ENCODE measurements around the gene TM4SF4.

The TM4SF4 gene

DNA sequence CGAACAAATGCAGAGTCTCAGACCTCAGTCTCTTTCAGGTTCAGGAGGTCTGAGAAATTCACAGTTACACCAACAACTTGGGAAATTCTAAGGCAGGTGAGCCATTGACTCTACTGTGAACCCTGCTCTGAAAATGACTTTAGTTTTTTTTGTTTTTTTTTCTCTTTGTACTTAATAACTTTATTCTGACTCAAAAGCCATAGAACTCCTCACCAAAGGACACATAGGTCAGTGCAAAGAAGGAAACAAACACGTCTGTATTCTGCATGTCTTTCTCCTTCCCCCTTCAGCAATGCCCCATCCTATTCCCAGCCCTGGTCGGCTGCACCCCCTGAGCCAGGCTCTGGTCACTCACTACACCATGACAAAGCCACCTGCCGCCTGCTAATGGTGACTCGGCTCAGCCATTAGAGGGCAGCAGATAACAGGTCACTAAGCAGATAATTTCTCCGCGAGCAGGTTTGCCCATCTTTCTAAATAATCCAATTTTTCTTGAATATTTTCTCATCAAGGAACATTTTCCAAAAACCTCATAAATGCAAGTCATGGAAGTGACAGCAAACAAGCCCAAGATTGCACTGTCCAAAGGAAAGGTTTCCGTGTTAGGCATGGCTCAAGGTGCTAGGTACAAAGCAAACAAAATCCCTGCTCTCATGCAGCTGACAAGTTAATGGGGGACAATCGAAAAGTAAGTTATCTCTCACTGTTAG is 37.7 kb downstream of the TM4SF4 start:
- DNase-seq (ENCODE audit: low read depth, low spot score): no peak

DNA sequence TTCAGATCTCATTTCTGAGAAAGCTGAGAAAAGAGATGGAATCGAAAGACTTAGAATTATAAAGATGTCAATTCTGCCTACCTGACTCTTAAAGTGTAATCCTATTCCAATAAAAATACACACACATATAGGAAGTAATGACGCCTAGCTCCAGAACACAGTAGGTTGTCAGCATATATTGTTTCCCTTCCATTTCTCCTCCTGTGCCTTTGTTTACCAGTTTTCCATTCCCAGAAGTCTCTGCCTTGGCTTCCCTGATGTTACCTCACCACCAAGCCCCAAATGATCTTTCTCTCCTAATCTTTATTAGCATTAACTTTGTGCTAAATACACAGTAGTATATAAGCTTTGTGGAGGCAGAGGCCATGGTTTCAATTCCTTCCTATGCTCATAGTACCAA is 40.0 kb downstream of the TM4SF4 start:
- DNase-seq (ENCODE audit: low read depth, low spot score): no peak

DNA sequence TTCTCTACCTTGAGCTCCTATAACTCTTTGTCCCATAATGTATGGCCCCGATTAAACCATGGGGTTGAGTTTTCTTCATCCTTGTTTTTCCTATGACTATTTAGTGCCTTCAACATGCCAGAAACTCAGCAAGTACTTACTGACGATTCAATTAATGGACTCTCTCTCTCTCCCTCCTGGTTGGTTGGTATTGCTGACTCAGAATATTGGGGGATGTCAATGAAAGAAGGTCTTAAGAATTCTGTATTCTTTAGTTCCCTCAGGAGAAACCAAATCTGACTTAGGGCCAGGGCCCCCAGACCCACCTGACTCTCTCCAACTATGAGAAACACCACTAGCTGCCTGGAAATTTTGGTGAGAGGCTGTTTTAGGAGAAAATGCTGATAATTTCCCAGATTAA is 40.8 kb downstream of the TM4SF4 start:
- DNase-seq (ENCODE audit: low read depth, low spot score): no peak

DNA sequence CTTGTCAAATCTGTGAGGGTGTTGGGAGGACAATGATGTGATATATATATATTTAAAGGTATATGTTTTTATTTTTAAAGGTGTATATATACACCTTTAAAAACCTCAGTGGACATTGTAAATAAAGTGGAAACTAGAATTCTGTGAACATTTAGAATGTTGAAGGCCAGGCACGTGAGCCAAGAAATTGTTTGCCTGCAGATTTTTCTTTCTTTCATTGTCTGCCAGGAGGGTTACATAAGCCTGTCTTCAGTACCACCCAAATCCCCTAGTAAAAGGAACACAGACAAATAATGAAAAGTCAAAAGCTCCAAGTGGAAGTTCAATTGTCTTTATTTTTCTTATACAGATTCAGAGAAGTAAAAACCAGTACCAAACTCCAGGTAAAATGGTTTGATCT is 42.4 kb downstream of the TM4SF4 start:
- DNase-seq (ENCODE audit: low read depth, low spot score): no peak

DNA sequence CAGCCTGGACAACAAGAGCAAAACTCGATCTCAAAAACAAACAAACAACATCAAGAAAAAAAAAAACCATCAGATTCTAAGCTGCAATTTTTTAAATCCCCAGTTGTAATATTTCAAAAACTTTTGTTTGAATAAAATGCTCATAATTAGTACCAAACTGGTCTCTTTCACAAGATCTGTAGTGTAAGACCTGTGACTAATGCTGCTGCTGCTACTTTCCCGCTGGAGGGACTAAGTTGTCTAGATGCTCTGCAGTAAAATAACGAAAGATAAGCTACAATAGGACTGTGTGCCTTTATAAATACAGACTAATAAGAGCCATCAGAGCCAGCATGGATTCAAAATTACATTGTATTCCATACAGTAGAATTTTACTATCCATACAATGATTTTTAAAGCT is 45.4 kb downstream of the TM4SF4 start:
- DNase-seq (ENCODE audit: low read depth, low spot score): no peak

DNA sequence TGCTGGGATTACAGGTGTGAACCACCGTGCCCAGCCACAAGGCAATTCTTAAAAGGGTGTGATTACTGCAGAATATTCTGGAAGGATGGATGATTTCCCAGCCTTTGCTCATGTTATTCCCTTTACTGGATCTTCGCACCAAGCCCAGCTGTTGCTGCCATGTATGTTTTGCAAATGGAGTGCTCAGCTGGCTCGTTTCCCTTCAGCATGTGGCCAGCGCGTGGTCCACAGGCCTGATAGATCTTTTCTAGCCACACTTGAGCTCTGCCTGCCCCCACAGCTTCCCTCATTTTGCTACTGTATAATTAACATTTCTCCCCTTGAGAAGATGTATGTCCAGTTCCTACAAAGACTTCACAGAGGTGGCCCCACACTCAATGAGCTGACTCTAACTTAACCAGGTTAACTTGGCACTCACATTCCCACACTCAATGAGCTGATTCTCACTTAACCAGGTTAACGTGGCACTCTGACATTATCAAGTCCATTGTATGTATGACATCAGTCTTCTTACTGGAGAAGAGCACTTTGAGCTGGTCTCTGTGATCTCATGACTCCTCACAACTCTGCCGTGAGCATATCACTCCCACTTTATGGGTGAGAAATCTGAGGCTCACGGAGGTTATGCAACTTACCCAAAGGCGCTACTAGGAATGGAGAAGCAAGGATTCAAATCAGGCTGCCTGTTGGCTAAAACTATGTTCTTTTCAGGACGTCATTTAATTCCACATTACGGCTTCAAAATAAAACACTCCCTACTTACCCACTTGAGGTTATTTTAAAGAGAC is 49.2 kb downstream of the TM4SF4 start:
- DNase-seq (ENCODE audit: low read depth, low spot score): no peak

DNA sequence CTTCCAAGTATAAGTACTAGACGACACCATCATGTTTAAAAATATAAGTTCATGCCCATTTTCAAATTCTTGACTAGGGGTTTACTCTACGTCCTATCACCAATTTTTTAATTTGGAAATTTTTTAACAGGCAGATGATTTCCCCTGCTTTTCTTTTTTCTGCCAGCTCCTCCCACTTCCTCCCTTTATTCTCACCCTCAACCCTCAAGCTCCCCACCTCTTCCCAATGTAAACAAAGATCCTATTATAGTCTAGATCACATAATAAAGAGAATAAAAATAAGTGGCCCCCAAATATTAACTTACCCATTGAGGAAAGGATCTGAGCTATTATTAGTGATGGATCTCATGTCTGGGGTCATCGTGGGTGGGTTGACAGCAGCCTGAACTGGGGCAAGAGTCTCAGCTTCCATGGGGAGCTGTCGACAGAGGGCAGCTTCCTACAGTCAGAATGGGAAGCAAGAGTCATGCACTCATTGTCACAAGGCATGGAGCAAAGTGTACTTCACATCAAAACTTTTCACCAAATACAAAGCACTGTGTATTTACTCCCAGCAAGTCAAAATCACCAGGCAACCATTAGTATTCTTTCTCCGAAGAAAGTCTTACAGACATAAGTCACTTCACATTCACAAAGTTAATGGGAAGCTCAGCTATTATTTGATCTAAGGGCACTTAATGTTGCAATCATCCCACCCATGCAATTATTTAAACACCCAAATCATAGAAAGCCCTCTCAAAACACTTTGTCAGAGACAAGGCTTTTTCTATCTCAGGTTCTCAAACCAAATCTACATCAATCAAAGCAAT is 53.2 kb downstream of the TM4SF4 start:
- no peak for DNase-seq (ENCODE audit: low read depth, low spot score)

DNA sequence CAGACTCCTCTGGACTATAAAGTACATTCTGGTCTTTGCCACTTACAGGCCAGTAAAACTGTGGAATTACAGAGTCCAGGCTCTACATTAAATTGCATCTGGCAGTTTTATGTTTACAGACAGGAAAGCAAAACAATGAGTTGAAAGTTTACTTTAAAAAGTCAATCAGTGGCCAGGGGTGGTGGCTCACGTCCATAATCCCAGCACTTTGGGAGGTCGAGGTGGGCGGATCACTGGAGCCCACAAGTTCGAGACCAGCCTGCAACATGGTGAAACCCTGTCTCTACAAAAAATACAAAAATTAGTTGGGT is 53.8 kb downstream of the TM4SF4 start:
- no peak for DNase-seq (ENCODE audit: low read depth, low spot score)

DNA sequence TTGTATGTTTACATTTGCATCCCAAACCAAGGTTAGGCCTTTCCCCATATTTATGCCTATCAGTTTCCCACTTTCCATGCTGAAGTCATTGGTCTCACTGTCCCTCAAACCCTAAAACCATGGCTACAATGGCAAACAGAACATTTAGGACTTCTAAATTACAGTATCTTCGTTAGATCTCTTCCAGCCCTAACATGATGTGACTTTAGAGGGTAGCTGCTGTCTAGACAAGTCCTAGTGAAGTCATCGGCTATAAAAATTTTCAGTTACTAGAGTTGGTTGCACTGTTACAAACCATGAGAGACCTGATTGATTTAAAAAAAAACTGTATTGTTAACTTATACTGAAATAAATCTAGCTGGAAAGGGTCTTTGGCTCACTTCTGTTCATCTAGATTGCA is 54.6 kb downstream of the TM4SF4 start:
- DNase-seq (ENCODE audit: low read depth, low spot score): no peak

DNA sequence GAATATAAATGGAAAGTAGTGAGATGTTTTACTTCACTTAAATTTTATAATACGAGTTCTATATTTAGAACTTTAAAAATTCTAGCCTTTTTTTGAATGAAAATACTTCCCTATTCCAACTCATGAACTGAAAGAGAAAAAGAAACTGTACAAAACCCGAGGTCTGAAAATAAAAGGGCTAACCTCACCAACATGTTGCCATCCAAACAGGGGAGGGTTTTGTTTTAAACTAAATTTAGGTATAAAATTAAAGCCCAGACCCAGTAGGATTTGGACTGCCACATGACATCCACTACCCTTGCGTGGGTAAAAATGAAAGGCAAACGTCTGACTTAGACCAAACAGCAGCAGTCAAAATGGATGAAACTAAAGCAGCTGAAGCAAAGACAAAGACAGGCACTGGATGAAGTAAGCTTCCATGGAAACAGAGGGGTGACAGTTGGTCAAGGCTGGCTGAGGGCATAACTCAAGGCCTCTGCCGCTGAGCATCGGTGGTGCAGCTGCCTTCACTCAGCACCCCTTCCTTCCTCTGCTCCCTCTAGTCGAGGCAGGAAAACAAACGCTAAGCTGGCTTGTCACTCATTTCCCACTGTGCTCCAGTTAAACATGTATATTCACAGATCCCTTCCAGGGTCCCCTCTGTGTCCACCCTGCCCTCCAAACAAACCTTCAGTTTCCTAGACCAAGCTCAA is 58.1 kb downstream of the TM4SF4 start:
- DNase-seq (ENCODE audit: low read depth, low spot score): no peak

DNA sequence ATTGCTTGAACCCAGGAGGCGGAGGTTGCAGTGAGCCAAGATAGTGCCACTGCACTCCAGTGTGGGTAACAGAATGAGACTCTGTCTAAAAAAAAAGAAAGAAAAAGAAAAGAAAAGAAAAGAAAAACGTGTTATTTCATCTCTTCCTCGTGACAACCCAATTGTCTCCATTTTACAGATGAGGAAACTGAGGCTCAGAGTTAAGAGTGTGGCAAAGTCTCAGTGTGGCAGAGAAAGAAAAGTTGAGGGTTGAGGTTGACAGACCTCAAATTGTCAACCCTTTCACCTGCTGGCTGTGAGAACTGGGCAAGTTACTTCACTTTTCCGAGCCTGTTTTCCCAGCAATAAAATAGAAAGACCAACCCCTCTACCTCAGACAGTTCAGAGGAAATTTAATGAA is 59.6 kb downstream of the TM4SF4 start:
- DNase-seq (ENCODE audit: low read depth, low spot score): no peak

DNA sequence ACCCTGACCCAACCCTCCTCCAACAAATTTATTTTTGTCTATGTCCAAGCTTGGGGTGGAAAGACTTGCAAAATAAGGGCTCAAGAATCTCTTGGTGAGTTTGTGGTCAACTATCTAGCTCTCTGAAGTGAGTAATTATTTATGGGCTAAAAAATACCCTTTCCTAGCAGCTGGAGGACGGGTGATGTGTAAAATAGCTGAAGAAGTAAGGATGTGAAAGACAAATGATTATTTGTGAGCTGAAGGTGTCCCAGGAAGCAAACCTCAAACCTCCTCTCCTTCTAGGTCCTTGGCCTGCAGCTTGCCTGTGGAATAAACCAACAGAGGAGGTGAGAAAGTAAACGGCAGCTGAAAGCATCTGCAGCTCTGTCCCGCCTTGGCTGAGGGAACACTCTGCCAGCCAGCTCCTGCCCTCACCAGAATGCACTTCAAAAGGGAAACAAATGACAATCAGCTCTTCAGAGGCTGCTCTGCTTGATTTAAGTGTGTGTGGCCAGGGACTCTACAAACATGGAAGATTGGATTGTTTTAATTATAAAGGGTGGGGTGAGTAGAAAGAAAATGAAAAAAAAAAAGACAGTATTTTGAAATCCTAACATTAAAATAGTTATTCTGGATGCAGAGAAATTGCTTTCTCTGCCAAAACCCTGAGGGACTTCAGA is 60.3 kb downstream of the TM4SF4 start:
- DNase-seq (ENCODE audit: low read depth, low spot score): no peak

DNA sequence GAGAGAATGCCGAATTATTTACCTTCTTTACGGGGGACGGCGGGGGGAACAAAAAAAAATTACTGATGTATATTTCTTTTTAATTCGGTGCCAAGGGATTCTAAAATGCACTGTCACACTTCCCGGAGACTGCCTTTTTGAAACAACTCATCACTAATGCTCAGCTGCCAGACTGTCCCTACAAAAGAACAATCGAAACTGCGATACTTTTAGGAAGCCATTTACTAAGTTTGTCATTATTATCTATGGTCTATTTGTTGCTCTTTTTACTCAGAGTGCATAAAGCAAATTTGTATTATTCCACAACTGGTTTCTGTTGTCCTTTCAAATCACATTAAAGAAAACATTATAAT is 60.8 kb downstream of the TM4SF4 start:
- DNase-seq (ENCODE audit: low read depth, low spot score): no peak

DNA sequence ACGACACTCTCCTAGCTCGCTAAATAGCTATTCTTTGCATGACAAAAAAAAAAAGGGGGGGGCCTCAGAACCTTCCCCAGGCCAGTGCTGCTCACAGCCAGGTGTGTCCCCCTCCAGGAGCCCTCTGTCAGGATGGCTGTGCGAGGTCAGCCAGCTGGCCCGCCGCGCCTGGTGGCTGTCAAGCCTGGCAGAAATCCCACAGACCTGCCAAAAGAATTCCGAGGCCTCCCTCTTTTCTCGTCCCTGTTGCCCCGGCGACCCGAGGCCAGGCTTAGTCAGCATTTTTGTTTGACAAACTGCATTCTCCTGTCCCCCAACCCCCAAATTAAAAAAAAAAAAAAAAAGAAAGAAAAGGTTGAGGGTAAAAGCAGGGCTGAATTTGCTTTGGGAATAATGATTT is 61.9 kb downstream of the TM4SF4 start:
- no peak for DNase-seq (ENCODE audit: low read depth, low spot score)

DNA sequence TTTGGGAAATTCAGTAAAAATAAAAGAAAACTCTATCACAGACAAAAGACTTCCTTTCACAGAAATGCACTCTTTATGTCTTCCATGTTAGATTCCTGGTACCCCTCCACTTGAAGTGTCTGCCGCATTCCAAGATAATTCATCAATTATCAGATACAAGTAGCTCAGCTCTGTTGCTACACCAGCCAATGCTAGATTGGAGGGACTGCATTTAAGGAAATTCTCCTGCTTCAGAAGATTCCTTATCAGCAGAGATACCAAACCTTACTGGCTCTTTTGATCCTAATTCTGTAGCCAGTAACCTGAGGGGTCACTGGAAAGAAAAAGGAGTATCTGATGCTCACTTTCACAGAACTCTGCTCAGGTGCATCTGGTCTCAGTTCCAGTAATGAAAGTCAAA is 63.9 kb downstream of the TM4SF4 start:
- no peak for DNase-seq (ENCODE audit: low read depth, low spot score)

DNA sequence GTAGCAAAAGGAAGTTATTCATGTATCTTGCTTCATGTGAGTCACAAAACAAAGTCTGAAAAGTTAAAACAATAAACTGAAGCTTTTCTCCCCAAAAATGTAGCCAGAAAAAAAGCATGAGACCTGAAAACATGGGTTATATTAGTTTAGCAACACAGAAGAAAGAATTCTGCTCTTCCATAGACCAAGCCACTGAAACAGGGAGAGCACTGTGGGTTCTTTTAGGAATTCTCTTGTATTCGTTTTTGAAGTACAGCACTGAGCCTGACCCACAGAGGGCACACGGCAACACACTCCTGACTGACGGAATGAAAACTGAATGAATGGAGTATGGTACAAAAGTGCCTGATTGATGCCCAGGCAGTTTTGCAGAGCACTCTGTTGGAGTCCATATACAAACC is 66.6 kb downstream of the TM4SF4 start:
- DNase-seq (ENCODE audit: low read depth, low spot score): no peak

DNA sequence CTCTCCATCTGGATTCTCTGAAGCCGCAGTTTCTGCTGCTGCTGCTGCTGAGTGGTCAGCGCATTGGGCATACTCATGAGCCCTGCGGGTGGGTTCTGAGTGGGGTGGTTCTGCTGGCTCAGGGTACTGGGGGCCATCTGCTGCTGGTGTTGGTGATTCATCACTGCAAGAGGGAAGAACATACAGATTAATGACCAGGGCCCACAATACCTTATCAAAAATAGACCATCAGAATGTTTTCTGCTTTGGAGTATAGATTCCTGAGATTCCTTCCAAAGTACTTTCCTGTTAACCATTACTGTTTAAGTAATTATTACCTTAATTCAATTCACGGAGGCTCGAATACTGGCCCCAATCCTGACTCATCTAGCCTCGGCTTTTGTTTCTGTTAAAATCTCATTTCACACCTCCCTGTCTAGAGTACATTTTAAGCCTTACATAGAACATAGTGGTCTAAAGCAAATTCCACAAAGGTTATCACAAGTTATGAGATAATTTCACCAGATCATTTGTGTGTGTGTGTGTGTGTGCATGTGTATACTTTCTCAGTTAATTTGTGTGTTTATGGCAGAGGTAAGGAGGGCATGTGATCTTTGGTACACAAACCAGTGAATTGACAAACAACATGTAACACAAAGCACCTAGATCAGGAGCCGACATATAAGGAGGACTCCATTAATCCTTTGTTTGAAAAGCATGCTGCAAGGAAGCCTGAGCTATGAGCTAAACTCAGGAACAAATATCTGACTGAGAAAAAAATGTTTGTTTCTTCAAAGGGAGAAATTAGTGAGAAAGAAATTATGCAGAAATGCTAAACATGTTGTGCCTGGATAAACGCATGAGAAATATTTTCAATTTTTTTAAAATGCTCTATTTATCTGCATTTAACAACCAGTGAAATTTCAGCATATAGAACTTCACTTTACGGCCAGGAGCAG is 68.1 kb downstream of the TM4SF4 start:
- no peak for DNase-seq (ENCODE audit: low read depth, low spot score)

DNA sequence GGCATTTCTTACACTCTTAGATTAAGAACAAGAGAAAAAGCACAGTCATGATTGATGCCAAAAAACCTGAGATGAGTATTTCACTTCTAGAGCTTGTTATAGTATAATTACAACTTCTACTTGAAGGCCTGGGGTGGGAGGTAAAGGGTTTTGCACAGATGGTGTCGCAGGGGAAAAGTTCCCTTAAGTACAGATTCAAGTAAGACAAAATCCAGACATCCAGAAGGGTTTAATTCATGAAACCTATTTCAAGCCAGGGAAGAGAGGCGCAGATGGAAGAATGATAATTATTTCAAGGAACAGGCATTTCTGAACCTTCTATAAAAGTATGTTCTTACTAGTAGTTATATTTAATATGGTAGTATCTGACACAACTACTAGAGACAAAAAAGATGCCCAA is 70.6 kb downstream of the TM4SF4 start:
- DNase-seq (ENCODE audit: low read depth, low spot score): no peak

DNA sequence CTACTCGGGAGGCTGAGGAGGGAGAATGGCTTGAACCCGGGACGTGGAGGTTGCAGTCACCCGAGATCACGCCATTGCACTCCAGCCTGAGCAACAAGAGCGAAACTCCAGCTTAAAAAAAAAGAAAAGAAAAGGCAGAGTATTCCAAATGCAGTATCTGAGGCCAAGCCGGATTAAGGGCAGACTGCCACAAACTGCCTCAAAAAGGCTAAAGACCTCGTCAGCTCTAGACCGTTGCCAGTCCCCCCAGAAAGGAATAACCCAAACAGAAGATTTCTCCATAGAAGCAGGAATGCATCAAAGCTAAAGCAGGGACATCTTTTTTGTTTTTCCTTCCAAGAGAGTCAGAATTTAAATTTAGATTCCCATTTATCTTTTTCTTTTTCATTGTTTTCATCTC is 72.9 kb downstream of the TM4SF4 start:
- DNase-seq (ENCODE audit: low read depth, low spot score): no peak

DNA sequence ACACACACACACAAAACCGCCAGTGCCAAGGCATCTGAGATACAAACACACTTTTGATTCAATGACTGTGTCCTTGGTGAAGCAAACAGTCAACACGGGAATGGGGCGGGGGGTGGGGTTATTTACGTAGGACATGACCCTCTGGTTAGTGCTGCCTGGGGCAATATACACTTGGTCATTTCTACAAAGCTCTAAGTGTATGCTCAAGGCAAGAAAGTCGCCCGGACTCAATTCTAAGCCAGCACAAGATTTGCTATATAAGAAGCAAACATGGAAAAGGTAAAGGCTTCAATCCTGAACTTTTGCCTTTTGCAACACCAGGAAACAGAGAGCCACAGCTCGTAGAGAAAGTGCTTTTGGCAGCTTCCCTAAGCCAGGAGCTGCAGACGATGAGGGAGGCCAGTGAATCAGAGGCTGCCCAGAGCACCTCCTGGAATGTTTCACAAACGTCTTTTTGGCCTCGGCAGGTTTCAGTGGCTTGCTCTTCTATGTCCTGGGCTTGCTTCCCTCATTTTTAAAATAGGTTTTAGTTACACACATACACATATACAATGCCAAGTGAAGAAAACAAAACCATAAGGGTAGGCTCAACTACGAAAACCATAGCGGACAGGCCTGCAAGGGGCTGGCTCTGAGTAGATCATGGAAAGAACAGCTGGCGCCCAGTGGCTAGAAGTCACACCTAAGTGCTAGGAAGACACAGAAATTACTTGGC is 73.6 kb downstream of the TM4SF4 start:
- DNase-seq (ENCODE audit: low read depth, low spot score): no peak
